Activated CD4-positive, alpha-beta T cell treated with anti-CD3 and anti-CD28 coated beads, Interleukin-2, amount 10 ng/mL, durations not matched to agents 7 days and 5 days (primary cell): ENCODE results near the gene LMF1. TPM values are rescaled to one million over a fixed set of nuclear protein-coding genes. Genes with fewer than 3 reads are reported as not detected.
"Not testable (repeated sequence)": the region's sequence is repeated elsewhere in the genome, so short reads cannot be mapped to it uniquely, and the experiment has no call there.

Source experiments
- CTCF ChIA-PET: fragments of 350-600 bp; sonication (Branson Sonifier 250); formaldehyde crosslinking; loops from one replicate; lab custom pipeline; 2021; ENCODE audit warnings: antibody characterized with exemption; lab: Charles Lee
- POLR2A ChIA-PET: fragments of 350-600 bp; sonication (Branson Sonifier 250); formaldehyde crosslinking; loops from one replicate; lab custom pipeline; 2021; ENCODE audit warnings: antibody characterized with exemption; lab: Charles Lee
- DNase-seq: peaks from one replicate; pipeline ENCODE4 v3.0.0-alpha.2; 2020
- H3K27ac Mint-ChIP-seq: one replicate; pipeline ENCODE4 v1.8.0; 2021; ENCODE audit warnings: mild to moderate bottlenecking, moderate library complexity, mixed read lengths
- H3K27me3 Mint-ChIP-seq: one replicate; pipeline ENCODE4 v1.8.0; 2021; ENCODE audit warnings: mixed read lengths
- H3K36me3 Mint-ChIP-seq: one replicate; pipeline ENCODE4 v1.8.0; 2021; ENCODE audit warnings: low read depth, mixed read lengths
- H3K4me1 Mint-ChIP-seq: one replicate; pipeline ENCODE4 v1.8.0; 2021; ENCODE audit warnings: mixed read lengths
- H3K4me3 Mint-ChIP-seq: one replicate; pipeline ENCODE4 v1.8.0; 2021; ENCODE audit warnings: mild to moderate bottlenecking, moderate library complexity, mixed read lengths
- H3K9me3 Mint-ChIP-seq: one replicate; pipeline ENCODE4 v1.8.0; 2021; ENCODE audit warnings: mixed read lengths
- total RNA-seq, 2 experiments: library from RNA; stranded (reverse); gene quantifications; one replicate each; pipeline ENCODE4 v1.2.3, GENCODE V29; 2021

LMF1 gene
- total RNA-seq, 2 experiments from 2014 or later: 20.5 to 23.0 TPM

- POLR2A ChIA-PET: no interaction called here
- no peaks in the 10 kb centered on the region for H3K9me3 Mint-ChIP-seq
- no peak overlapping the region for H3K4me3 Mint-ChIP-seq
- CTCF ChIA-PET: no interaction called here
- H3K27me3 Mint-ChIP-seq: no peaks in the 10 kb centered on the region
- no peaks in the 10 kb centered on the region for H3K4me1 Mint-ChIP-seq
- DNase-seq: no peak
- no peaks in the 10 kb centered on the region for H3K36me3 Mint-ChIP-seq
- no peak overlapping the region for H3K27ac Mint-ChIP-seq
Observed at GRCh38 chr16:891353-891740, 79.4 kb downstream of the LMF1 start.

GRCh38 chr16:890716-891352, 80.0 kb downstream of the LMF1 start:
- no peaks in the 10 kb centered on the region for H3K4me1 Mint-ChIP-seq
- H3K36me3 Mint-ChIP-seq: no peaks in the 10 kb centered on the region
- H3K27ac Mint-ChIP-seq: no peak overlapping the region
- ChIA-PET CTCF (no interaction called here), POLR2A (no interaction called here)
- no peak for DNase-seq
- no peaks in the 10 kb centered on the region for H3K9me3 Mint-ChIP-seq
- no peaks in the 10 kb centered on the region for H3K27me3 Mint-ChIP-seq
- no peak overlapping the region for H3K4me3 Mint-ChIP-seq

- Mint-ChIP-seq H3K27ac (no peak overlapping the region), H3K9me3 (no peaks in the 10 kb centered on the region), H3K27me3 (no peaks in the 10 kb centered on the region), H3K4me3 (no peak overlapping the region), H3K4me1 (no peaks in the 10 kb centered on the region), H3K36me3 (no peaks in the 10 kb centered on the region)
- POLR2A ChIA-PET: no interaction called here
- DNase-seq: no peak
- CTCF ChIA-PET: no interaction called here
Observed at GRCh38 chr16:890217-890616, 80.6 kb downstream of the LMF1 start.

- CTCF ChIA-PET: no interaction called here
- Mint-ChIP-seq H3K4me1 (no peaks in the 10 kb centered on the region), H3K4me3 (no peak overlapping the region), H3K27ac (no peak overlapping the region), H3K9me3 (no peaks in the 10 kb centered on the region), H3K27me3 (no peaks in the 10 kb centered on the region), H3K36me3 (no peaks in the 10 kb centered on the region)
- DNase-seq: no peak
- POLR2A ChIA-PET: no interaction called here
Observed at GRCh38 chr16:889586-889985, 81.2 kb downstream of the LMF1 start.

GRCh38 chr16:888901-889570, 81.7 kb downstream of the LMF1 start:
- no peaks in the 10 kb centered on the region for H3K4me1 Mint-ChIP-seq
- ChIA-PET CTCF (no interaction called here), POLR2A (no interaction called here)
- H3K9me3 Mint-ChIP-seq: no peaks in the 10 kb centered on the region
- H3K27ac Mint-ChIP-seq: no peak overlapping the region
- H3K4me3 Mint-ChIP-seq: no peak overlapping the region
- no peaks in the 10 kb centered on the region for H3K27me3 Mint-ChIP-seq
- DNase-seq: no peak
- no peaks in the 10 kb centered on the region for H3K36me3 Mint-ChIP-seq

GRCh38 chr16:888456-888855, 82.3 kb downstream of the LMF1 start:
- H3K4me1 Mint-ChIP-seq, H3K4me3 Mint-ChIP-seq, CTCF ChIA-PET, H3K27me3 Mint-ChIP-seq, POLR2A ChIA-PET, H3K27ac Mint-ChIP-seq, H3K9me3 Mint-ChIP-seq, H3K36me3 Mint-ChIP-seq, DNase-seq: not testable (repeated sequence)

GRCh38 chr16:887846-888245, 82.9 kb downstream of the LMF1 start:
- Mint-ChIP-seq H3K36me3 (no peaks in the 10 kb centered on the region), H3K4me3 (no peak overlapping the region), H3K9me3 (no peaks in the 10 kb centered on the region), H3K27ac (no peak overlapping the region), H3K27me3 (no peaks in the 10 kb centered on the region), H3K4me1 (no peaks in the 10 kb centered on the region)
- ChIA-PET CTCF (no interaction called here), POLR2A (no interaction called here)
- no peak for DNase-seq

GRCh38 chr16:886802-887731, 83.7 kb downstream of the LMF1 start:
- no peak overlapping the region for H3K27ac Mint-ChIP-seq
- H3K9me3 Mint-ChIP-seq: no peaks in the 10 kb centered on the region
- CTCF ChIA-PET: no interaction called here
- no peaks in the 10 kb centered on the region for H3K4me1 Mint-ChIP-seq
- POLR2A ChIA-PET: interaction anchor here (0.6 kb wide), 1 partner anchor 34 kb away, joined by 3 read pairs; no protein-coding TSS in a partner anchor
- no peak for DNase-seq
- no peaks in the 10 kb centered on the region for H3K36me3 Mint-ChIP-seq
- H3K27me3 Mint-ChIP-seq: no peaks in the 10 kb centered on the region
- no peak overlapping the region for H3K4me3 Mint-ChIP-seq

GRCh38 chr16:886084-886543, 84.7 kb downstream of the LMF1 start:
- POLR2A ChIA-PET: no interaction called here
- no peak for DNase-seq
- H3K36me3 Mint-ChIP-seq: no peaks in the 10 kb centered on the region
- no peaks in the 10 kb centered on the region for H3K9me3 Mint-ChIP-seq
- H3K27ac Mint-ChIP-seq: no peak overlapping the region
- H3K4me1 Mint-ChIP-seq: no peaks in the 10 kb centered on the region
- H3K4me3 Mint-ChIP-seq: no peak overlapping the region
- H3K27me3 Mint-ChIP-seq: no peaks in the 10 kb centered on the region
- CTCF ChIA-PET: no interaction called here

GRCh38 chr16:885391-885790, 85.4 kb downstream of the LMF1 start:
- H3K4me1 Mint-ChIP-seq: no peaks in the 10 kb centered on the region
- no peak overlapping the region for H3K4me3 Mint-ChIP-seq
- no peaks in the 10 kb centered on the region for H3K9me3 Mint-ChIP-seq
- ChIA-PET CTCF (no interaction called here), POLR2A (no interaction called here)
- no peak for DNase-seq
- H3K27me3 Mint-ChIP-seq: no peaks in the 10 kb centered on the region
- no peak overlapping the region for H3K27ac Mint-ChIP-seq
- H3K36me3 Mint-ChIP-seq: no peaks in the 10 kb centered on the region

GRCh38 chr16:884232-884631, 86.6 kb downstream of the LMF1 start:
- ChIA-PET POLR2A (no interaction called here), CTCF (no interaction called here)
- H3K4me3 Mint-ChIP-seq: no peak overlapping the region
- no peaks in the 10 kb centered on the region for H3K27me3 Mint-ChIP-seq
- no peaks in the 10 kb centered on the region for H3K9me3 Mint-ChIP-seq
- no peaks in the 10 kb centered on the region for H3K36me3 Mint-ChIP-seq
- H3K27ac Mint-ChIP-seq: no peak overlapping the region
- H3K4me1 Mint-ChIP-seq: no peaks in the 10 kb centered on the region
- no peak for DNase-seq

- Mint-ChIP-seq H3K27ac (no peak overlapping the region), H3K36me3 (no peaks in the 10 kb centered on the region), H3K4me3 (no peak overlapping the region), H3K4me1 (no peaks in the 10 kb centered on the region), H3K9me3 (no peaks in the 10 kb centered on the region), H3K27me3 (no peaks in the 10 kb centered on the region)
- DNase-seq: no peak
- ChIA-PET POLR2A (no interaction called here), CTCF (no interaction called here)
Observed at GRCh38 chr16:883781-884180, 87.0 kb downstream of the LMF1 start.

GRCh38 chr16:883340-883739, 87.4 kb downstream of the LMF1 start:
- Mint-ChIP-seq H3K36me3 (no peaks in the 10 kb centered on the region), H3K4me1 (no peaks in the 10 kb centered on the region), H3K9me3 (no peaks in the 10 kb centered on the region), H3K27me3 (no peaks in the 10 kb centered on the region), H3K27ac (no peak overlapping the region), H3K4me3 (no peak overlapping the region)
- DNase-seq: no peak
- POLR2A ChIA-PET: no interaction called here
- CTCF ChIA-PET: interaction anchor here (1.2 kb wide), 1 partner anchor 10 kb away, joined by 3 read pairs; no protein-coding TSS in a partner anchor
